ENCODE results near the gene SAMSN1.
A peak's percentile ranks its signal among the peaks of the same experiment; 100 is the strongest.

The SAMSN1 gene

DNA sequence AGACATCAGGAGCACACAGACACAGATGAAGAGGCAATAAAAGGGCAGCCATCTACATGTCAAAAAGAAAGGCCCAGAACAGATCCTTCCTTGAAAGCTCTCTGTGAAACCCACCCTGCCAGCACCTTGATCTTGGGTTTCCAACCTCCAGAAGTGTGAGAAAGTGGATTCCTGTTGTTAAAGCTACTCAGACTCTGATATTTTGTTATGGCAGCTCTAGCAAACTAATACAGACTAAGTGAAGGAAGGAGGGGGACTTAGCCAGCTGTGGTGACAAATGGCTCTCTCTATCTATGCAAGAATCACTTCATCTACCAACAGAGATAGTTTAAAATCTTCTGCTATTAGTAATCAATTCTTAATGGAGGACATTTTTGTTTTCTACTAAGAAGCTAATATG is 10.4 kb downstream of the SAMSN1 start:
- TF ChIP-seq, protein P1, sequence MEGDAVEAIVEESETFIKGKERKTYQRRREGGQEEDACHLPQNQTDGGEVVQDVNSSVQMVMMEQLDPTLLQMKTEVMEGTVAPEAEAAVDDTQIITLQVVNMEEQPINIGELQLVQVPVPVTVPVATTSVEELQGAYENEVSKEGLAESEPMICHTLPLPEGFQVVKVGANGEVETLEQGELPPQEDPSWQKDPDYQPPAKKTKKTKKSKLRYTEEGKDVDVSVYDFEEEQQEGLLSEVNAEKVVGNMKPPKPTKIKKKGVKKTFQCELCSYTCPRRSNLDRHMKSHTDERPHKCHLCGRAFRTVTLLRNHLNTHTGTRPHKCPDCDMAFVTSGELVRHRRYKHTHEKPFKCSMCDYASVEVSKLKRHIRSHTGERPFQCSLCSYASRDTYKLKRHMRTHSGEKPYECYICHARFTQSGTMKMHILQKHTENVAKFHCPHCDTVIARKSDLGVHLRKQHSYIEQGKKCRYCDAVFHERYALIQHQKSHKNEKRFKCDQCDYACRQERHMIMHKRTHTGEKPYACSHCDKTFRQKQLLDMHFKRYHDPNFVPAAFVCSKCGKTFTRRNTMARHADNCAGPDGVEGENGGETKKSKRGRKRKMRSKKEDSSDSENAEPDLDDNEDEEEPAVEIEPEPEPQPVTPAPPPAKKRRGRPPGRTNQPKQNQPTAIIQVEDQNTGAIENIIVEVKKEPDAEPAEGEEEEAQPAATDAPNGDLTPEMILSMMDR (IDR thresholded peaks at IDR 0.05; ENCODE audit: low read depth, low read length), result no peak
- in situ Hi-C loops (cut with HindIII; ENCODE audit: low sequenced_read_pairs), result no loop called here
- no peak overlapping the region for H3K4me3 ChIP-seq (ENCODE audit: low read depth, low read length)
- no peak for DNase-seq (ENCODE audit: low read depth, low spot score)

DNA sequence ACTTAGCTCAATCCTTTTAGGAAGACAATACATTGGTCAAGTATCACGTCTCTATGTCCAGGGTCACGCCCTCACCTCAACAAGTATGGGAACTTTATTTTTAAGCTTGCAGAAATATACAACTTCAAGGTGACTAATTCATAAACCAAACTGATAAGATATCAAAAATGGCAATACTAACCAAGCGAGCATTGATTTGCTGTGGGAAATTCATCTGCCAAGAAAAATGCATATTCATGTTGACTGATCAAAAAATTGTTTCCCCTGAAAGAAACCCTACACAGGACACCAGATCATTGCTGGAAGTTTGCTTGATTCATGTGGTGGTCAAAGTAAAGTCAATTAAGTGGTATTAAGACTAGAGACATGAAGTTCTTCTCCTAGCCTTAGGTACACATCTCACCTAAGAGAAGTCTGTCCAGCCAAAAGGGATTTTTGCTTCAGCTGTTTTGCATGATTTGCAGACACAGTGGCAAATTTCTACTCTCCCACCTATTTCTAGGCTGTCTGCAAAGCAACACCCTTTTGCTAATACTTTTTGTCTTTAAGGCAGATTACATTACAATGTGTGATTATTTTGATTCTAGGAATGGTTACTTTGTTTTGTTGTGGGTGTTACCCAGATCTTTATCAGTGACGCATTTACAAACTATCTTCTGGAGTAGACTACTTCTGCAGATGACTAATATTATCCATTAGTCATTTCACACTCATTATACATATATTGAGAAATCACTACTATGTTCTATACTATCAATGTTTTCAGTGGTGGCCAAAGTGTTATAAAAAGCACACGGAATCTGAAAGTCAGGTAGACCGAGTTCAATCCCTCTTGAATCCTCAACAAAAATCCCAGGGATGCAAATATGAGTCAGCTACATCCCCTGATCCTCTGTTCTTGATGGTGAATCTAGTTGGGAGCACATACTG is 12.4 kb downstream of the SAMSN1 start:
- DNase-seq (ENCODE audit: low read depth, low spot score), result peak; percentile 72
- in situ Hi-C loops (cut with HindIII; ENCODE audit: low sequenced_read_pairs), result no loop called here
- H3K4me3 ChIP-seq (ENCODE audit: low read depth, low read length), result no peak overlapping the region
- TF ChIP-seq, protein P1 (IDR thresholded peaks at IDR 0.05; ENCODE audit: low read depth, low read length), result no peak

DNA sequence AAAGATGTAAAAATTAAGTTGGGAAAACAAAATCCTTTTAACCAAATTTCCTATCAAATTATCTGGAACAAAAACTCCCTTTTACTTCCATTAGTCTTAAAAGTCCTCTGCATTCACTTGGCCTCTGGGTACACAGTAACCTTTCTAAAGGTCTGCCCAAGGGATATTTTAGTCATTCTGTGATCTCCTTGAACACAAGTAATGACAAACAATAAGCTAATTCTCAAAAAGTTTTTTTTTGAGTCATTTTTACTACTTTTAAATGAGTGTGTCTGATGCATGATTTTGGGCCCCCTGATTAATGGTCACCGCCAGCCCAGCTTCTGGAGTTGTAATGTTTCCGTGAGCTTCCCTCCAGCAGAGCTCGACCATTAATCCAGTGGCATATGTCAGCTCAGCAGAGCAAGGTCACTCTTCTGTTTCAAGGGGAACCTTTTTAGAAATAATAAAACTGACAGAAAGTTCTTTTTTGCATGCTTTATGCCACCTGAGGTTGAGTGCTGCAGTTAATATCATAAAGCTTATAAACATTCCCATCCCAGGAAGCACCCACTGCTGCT is 14.3 kb downstream of the SAMSN1 start:
- DNase-seq (ENCODE audit: low read depth, low spot score), result no peak
- TF ChIP-seq, protein P1 (IDR thresholded peaks at IDR 0.05; ENCODE audit: low read depth, low read length), result no peak
- H3K4me3 ChIP-seq (ENCODE audit: low read depth, low read length), result no peak overlapping the region
- in situ Hi-C loops (cut with HindIII; ENCODE audit: low sequenced_read_pairs), result no loop called here

DNA sequence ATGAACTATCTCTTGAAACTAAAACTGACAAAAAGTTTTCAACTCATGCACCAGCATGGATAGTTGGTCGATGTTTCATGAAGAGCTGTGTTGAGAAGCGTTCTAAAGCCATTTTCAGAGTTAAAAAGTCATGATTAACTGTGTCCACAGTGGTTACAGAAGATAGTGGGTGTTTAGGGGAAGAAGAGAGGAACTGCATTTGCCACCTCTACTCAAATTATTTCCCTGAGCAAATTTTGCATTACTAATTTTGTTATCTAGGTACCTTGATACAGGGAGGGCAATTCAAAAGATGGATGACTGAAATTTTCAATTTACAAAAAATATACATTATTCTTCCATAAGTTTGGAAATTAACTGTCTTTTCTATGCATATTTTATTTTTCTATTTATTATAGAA is 15.5 kb downstream of the SAMSN1 start:
- no peak for DNase-seq (ENCODE audit: low read depth, low spot score)

DNA sequence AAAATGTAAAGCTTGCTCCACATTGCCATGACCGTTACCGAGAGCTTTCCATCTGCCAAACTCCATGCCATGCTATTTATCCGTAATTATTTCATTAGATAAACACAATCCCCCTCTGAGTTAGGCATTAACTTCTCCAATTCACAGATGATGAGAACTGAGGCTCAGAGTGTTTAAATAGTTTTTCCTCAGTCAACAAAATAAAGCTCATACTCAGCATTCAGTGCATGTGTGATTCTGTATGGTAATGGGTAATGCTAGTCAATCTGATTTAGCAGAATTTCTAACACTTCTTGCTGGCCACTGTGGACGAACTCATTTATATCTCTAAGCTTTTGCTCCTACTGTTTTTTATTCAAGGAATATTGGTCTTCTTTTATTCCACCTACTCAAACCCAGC is 17.3 kb downstream of the SAMSN1 start:
- no peak for DNase-seq (ENCODE audit: low read depth, low spot score)
- TF ChIP-seq, protein P1 (IDR thresholded peaks at IDR 0.05; ENCODE audit: low read depth, low read length), result no peak
- H3K4me3 ChIP-seq (ENCODE audit: low read depth, low read length), result no peak overlapping the region
- in situ Hi-C loops (cut with HindIII; ENCODE audit: low sequenced_read_pairs), result no loop called here

More for the DNA sequence above, 15.5 kb downstream of the SAMSN1 start:
- TF ChIP-seq, protein P1 (IDR thresholded peaks at IDR 0.05; ENCODE audit: low read depth, low read length), result no peak
- no peak overlapping the region for H3K4me3 ChIP-seq (ENCODE audit: low read depth, low read length)
- in situ Hi-C loops (cut with HindIII; ENCODE audit: low sequenced_read_pairs), result no loop called here

DNA sequence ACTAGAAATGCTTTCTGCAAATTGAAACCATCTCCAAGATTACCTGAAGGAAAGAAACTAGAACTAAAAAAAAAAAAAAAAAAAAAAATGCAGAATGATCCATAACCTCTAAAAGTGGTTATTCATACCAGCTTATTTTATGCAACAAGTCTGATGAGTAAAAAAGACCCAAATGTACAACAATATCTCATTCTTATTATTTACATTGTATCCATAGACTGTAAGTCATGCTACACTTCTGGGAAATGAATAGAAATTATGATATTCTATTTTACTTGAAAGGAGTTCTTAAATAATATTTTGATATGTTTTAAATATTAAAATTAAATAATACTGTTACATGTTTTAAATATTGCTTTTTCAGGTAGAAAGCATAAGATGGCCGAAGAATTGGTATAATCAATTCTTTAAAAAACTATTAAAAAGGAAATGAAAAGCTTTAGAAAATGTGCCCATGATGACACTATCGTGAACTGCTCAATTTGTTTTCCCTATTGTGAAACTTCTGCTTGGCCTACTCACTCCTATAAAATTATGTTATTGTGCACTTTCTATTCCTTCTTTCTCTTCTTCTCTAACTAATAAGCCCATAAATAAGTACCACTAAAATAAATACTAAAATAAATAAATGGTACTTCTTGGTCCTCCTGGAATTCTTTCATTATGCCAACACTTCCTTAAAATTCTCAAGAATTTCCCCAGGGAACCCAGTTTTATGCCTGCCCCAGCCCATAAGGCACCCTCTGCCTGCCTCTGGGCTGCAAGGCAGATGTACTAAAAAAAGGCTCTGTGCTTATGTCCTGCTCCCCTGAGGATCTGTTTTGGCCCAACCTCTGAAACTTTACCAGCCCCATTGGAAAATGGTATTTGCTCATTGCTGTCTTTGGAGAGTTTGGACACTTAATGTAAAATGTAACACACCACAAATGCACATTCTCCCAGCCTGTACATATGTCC is 18.1 kb downstream of the SAMSN1 start:
- no peak overlapping the region for H3K4me3 ChIP-seq (ENCODE audit: low read depth, low read length)
- TF ChIP-seq, protein P1 (IDR thresholded peaks at IDR 0.05; ENCODE audit: low read depth, low read length), result no peak
- no peak for DNase-seq (ENCODE audit: low read depth, low spot score)
- in situ Hi-C loops (cut with HindIII; ENCODE audit: low sequenced_read_pairs), result no loop called here

Data from astrocyte of the spinal cord (primary cell).